Natural killer cell (primary cell): ENCODE results near the gene CD27. TPM values are rescaled to one million over a fixed set of nuclear protein-coding genes. Genes with fewer than 3 reads are reported as not detected.
"Not testable (repeated sequence)": the region's sequence is repeated elsewhere in the genome, so short reads cannot be mapped to it uniquely, and the experiment has no call there.

ENCODE experiments used
- ATAC-seq, 3 donors: fragments of 150-1000 bp in 2 of 3; fragments of 200-7000 bp in 1 of 3; cut with Tn5 transposase; 1 replicate in 1 of 3; 2 replicates in 2 of 3; pipeline ENCODE4 v1.10.0; 2021; ENCODE audit warnings: mild to moderate bottlenecking in 2 of 3, moderate library complexity in 2 of 3
- DNase-seq, 2 donors: peaks; one replicate each; pipeline versions ENCODE4 v3.0.0 to v3.0.0-alpha.2; 2013 to 2021; ENCODE audit warnings: mixed read lengths in 1 of 2
- H3K27ac ChIP-seq: one replicate; pipeline ENCODE4 v1.5.1; 2013; ENCODE audit warnings: mild to moderate bottlenecking, low read length
- H3K27me3 ChIP-seq: one replicate; pipeline ENCODE4 v1.6.1; 2013; ENCODE audit warnings: low read length; ENCODE audit not compliant: control insufficient read depth, insufficient read depth
- H3K36me3 ChIP-seq: one replicate; pipeline ENCODE4 v1.6.1; 2013; ENCODE audit warnings: low read length; ENCODE audit not compliant: control insufficient read depth, insufficient read depth
- H3K4me1 ChIP-seq: one replicate; pipeline ENCODE4 v1.6.1; 2013; ENCODE audit warnings: low read length; ENCODE audit not compliant: control insufficient read depth, insufficient read depth
- H3K4me3 ChIP-seq: one replicate; pipeline ENCODE4 v1.5.1; 2013; ENCODE audit warnings: low read length
- H3K9me3 ChIP-seq: one replicate; pipeline ENCODE4 v1.6.1; 2013; ENCODE audit warnings: low read length; ENCODE audit not compliant: control insufficient read depth, insufficient read depth
- H3K27ac Mint-ChIP-seq, 2 donors: one replicate each; pipeline ENCODE4 v1.8.0; 2022; ENCODE audit warnings: mild to moderate bottlenecking in 2 of 2, mixed read lengths in 2 of 2, moderate library complexity in 1 of 2
- H3K27me3 Mint-ChIP-seq, 2 donors: one replicate each; pipeline ENCODE4 v1.8.0; 2022; ENCODE audit warnings: low read depth in 2 of 2, mixed read lengths in 2 of 2
- H3K36me3 Mint-ChIP-seq: one replicate; pipeline ENCODE4 v1.8.0; 2022; ENCODE audit warnings: mixed read lengths
- H3K4me1 Mint-ChIP-seq, 2 donors: one replicate each; pipeline ENCODE4 v1.8.0; 2022; ENCODE audit warnings: mixed read lengths in 2 of 2
- H3K4me3 Mint-ChIP-seq: one replicate; pipeline ENCODE4 v1.8.0; 2022; ENCODE audit warnings: mild to moderate bottlenecking, moderate library complexity, mixed read lengths
- H3K9me3 Mint-ChIP-seq, 2 donors: one replicate each; pipeline ENCODE4 v1.8.0; 2022; ENCODE audit warnings: mixed read lengths in 2 of 2
- CTCF ChIP-seq: fragments of 200-600 bp; IDR thresholded peaks from one replicate; pipeline ENCODE4 v1.8.0; 2022; ENCODE audit warnings: antibody characterized with exemption
- WGBS: methylation state at CpG from one replicate; pipeline ENCODE4 v1.1.7; 2013; ENCODE audit warnings: missing lambda C conversion rate; ENCODE audit not compliant: insufficient coverage; 5-methylcytosine and 5-hydroxymethylcytosine counted together
- intact Hi-C: fragments of 100-400 bp; cut with micrococcal nuclease; formaldehyde crosslinking; loops from one replicate; pipeline ENCODE4 v1.14.2; 2022
- total RNA-seq, 4 donors: library from RNA; stranded (reverse); fragments of 120-200 nt in 1 of 4; gene quantifications; one replicate each; pipeline versions ENCODE4 v1.2.3 to v1.2.4, GENCODE V29; 2013 to 2022

CD27 gene
- total RNA-seq, 3 donors from 2014 or later (not counting 1 experiment from before 2014, with no cell fraction given) = 2.7 to 13.7 (median 3.1) TPM

GRCh38 chr12:6489449-6489848, 44.7 kb downstream of the CD27 start:
- no peak for TF ChIP-seq CTCF
- intact Hi-C loops = no loop called here
- H3K4me3 ChIP-seq = no peak overlapping the region
- no peak for ATAC-seq
- no peaks in the 10 kb centered on the region for H3K9me3 ChIP-seq
- peaks cover 10% of the 10 kb centered on the region for H3K36me3 ChIP-seq
- no peaks in the 10 kb centered on the region for H3K27me3 Mint-ChIP-seq
- no peak for DNase-seq
- H3K4me3 Mint-ChIP-seq = no peak overlapping the region
- H3K27me3 ChIP-seq = no peaks in the 10 kb centered on the region
- no peak overlapping the region for H3K27ac ChIP-seq
- no peaks in the 10 kb centered on the region for H3K9me3 Mint-ChIP-seq
- peaks cover 20 to 24% of the 10 kb centered on the region in 2 donors for H3K4me1 Mint-ChIP-seq
- H3K27ac Mint-ChIP-seq = no peak overlapping the region
- H3K4me1 ChIP-seq = peaks cover 10% of the 10 kb centered on the region
- H3K36me3 Mint-ChIP-seq = no peaks in the 10 kb centered on the region
- WGBS = 89% methylated on average over 4 of the region's 4 CpGs

GRCh38 chr12:6490673-6491072, 45.9 kb downstream of the CD27 start:
- not testable (repeated sequence) for H3K27me3 ChIP-seq, H3K9me3 ChIP-seq, H3K4me3 ChIP-seq, H3K36me3 Mint-ChIP-seq, H3K27ac ChIP-seq, H3K4me3 Mint-ChIP-seq, H3K27ac Mint-ChIP-seq, ATAC-seq, H3K9me3 Mint-ChIP-seq, H3K27me3 Mint-ChIP-seq, DNase-seq
- H3K4me1 ChIP-seq = peaks cover 13% of the 10 kb centered on the region
- H3K36me3 ChIP-seq = peaks cover 15% of the 10 kb centered on the region
- H3K4me1 Mint-ChIP-seq = peaks cover 32 to 37% of the 10 kb centered on the region in 2 donors
- WGBS = no CpG with 5 or more reads among the region's 1 CpG
- intact Hi-C loops = loop anchor here (5.0 to 10.0 kb wide), 2 partner anchors 38 to 194 kb away; partner anchors contain the start of genes TAPBPL and ZNF384

- Mint-ChIP-seq H3K9me3 (no peaks in the 10 kb centered on the region), H3K36me3 (no peaks in the 10 kb centered on the region), H3K4me3 (peak within 1 kb of the TSS; percentile 94), H3K27ac (peak within 1 kb of the TSS; percentile 97), H3K27me3 (no peaks in the 10 kb centered on the region), H3K4me1 (peaks cover 38% of the 10 kb centered on the region in 2 donors)
- peak; percentile 60 to 84 (median 76) for ATAC-seq
- H3K36me3 ChIP-seq = peaks cover 22% of the 10 kb centered on the region
- H3K4me3 ChIP-seq = peak within 1 kb of the TSS; percentile 81
- H3K4me1 ChIP-seq = peaks cover 22% of the 10 kb centered on the region
- intact Hi-C loops = loop anchor here (1.0 to 10.0 kb wide), 4 partner anchors 39 to 192 kb away; partner anchors contain the start of genes TAPBPL and ZNF384
- under 1% methylated on average over 34 of the region's 39 CpGs for WGBS
- H3K9me3 ChIP-seq = no peaks in the 10 kb centered on the region
- H3K27ac ChIP-seq = peak within 1 kb of the TSS; percentile 88
- H3K27me3 ChIP-seq = no peaks in the 10 kb centered on the region
- DNase-seq = peak; percentile 88 to 97
- no peak for TF ChIP-seq CTCF
Measured at GRCh38 chr12:6492838-6493496, 48.2 kb downstream of the CD27 start, which contains the start of gene MRPL51. TSS of gene MRPL51 (minus strand) at chr12:6493262. CDS start at chr12:6493136, 126 bp downstream.

GRCh38 chr12:6493497-6494257, 48.9 kb downstream of the CD27 start, which contains the start of gene NCAPD2:
TSS of gene NCAPD2 (plus strand) at chr12:6494102. CDS start at chr12:6495099, 997 bp downstream.
- peak within 1 kb of the TSS; percentile 88 for H3K27ac ChIP-seq
- under 1% methylated on average over 49 of the region's 49 CpGs for WGBS
- ATAC-seq = peak; percentile 85 to 94 (median 86)
- intact Hi-C loops = loop anchor here (1.0 to 10.0 kb wide), 5 partner anchors 23 to 191 kb away; partner anchors contain the start of genes TAPBPL, VAMP1 and ZNF384
- H3K4me1 ChIP-seq = peaks cover 22% of the 10 kb centered on the region
- Mint-ChIP-seq H3K36me3 (no peaks in the 10 kb centered on the region), H3K4me1 (peaks cover 38% of the 10 kb centered on the region in 2 donors), H3K27me3 (no peaks in the 10 kb centered on the region), H3K9me3 (no peaks in the 10 kb centered on the region), H3K4me3 (peak within 1 kb of the TSS; percentile 94), H3K27ac (peak within 1 kb of the TSS; percentile 97)
- peak; percentile 90 to 97 for DNase-seq
- TF ChIP-seq CTCF = no peak
- no peaks in the 10 kb centered on the region for H3K9me3 ChIP-seq
- peak within 1 kb of the TSS; percentile 81 for H3K4me3 ChIP-seq
- H3K27me3 ChIP-seq = no peaks in the 10 kb centered on the region
- peaks cover 26% of the 10 kb centered on the region for H3K36me3 ChIP-seq
